ENCODE data around the gene BBIP1.
A peak's percentile ranks its signal among the peaks of the same experiment; 100 is the strongest.

BBIP1 gene

DNA sequence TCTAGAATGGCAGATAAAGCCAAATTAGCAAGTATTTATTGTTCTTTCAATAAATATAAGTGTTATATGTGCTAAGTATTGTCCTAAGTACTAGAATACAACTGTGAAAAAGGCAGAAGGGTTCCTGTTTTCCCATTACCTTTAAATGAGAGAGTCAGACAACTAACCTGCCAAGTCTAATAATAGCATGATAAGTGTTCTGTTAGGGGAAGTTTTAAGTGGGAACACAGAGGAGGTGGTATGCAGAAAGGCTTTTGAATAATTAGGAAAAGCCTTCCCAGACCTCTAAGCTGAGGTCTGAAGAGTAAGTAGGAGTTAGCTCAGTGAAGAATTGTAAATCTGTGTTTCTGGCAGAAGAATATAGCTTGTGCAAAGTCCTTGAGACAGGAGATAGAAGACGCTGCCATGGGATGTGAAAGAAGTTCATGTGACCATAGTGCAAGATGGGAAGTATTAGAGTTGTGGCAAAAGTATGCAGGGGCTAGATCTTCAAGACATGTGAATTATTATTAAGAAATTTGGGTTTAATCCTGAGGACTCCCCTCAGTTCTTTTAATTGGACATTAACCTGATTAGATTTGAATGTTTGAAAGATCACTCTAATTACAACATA lies 12.9 kb upstream of the BBIP1 start:
- H3K4me3 ChIP-seq (ENCODE audit: low read depth, low read length), result no peak overlapping the region
- TF ChIP-seq, protein P1, sequence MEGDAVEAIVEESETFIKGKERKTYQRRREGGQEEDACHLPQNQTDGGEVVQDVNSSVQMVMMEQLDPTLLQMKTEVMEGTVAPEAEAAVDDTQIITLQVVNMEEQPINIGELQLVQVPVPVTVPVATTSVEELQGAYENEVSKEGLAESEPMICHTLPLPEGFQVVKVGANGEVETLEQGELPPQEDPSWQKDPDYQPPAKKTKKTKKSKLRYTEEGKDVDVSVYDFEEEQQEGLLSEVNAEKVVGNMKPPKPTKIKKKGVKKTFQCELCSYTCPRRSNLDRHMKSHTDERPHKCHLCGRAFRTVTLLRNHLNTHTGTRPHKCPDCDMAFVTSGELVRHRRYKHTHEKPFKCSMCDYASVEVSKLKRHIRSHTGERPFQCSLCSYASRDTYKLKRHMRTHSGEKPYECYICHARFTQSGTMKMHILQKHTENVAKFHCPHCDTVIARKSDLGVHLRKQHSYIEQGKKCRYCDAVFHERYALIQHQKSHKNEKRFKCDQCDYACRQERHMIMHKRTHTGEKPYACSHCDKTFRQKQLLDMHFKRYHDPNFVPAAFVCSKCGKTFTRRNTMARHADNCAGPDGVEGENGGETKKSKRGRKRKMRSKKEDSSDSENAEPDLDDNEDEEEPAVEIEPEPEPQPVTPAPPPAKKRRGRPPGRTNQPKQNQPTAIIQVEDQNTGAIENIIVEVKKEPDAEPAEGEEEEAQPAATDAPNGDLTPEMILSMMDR (IDR thresholded peaks at IDR 0.05; ENCODE audit: insufficient read depth, low read depth, low read length, missing control alignments), result no peak
- DNase-seq (ENCODE audit: low read depth), result no peak

DNA sequence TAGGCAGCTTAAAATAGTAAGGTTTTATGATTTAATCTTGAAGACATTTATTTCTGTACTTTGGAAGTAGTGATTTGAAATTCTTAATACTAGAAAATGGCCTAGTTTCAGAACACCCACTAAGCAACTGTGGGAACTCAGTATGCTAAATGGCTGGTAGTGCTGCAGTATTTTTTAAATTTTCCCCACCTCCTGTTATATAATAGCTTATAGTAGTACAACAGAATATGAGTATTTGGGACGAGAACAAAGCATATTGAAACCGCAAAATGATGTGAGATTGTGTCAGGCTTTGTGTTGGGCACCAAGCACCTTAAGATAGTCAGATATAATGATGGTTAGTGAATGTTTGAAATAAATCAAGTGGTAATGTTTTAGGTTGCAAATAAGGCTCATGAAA lies 8.5 kb upstream of the BBIP1 start:
- H3K4me3 ChIP-seq (ENCODE audit: low read depth, low read length), result no peak overlapping the region
- TF ChIP-seq, protein P1 (IDR thresholded peaks at IDR 0.05; ENCODE audit: insufficient read depth, low read depth, low read length, missing control alignments), result no peak
- no peak for DNase-seq (ENCODE audit: low read depth)

DNA sequence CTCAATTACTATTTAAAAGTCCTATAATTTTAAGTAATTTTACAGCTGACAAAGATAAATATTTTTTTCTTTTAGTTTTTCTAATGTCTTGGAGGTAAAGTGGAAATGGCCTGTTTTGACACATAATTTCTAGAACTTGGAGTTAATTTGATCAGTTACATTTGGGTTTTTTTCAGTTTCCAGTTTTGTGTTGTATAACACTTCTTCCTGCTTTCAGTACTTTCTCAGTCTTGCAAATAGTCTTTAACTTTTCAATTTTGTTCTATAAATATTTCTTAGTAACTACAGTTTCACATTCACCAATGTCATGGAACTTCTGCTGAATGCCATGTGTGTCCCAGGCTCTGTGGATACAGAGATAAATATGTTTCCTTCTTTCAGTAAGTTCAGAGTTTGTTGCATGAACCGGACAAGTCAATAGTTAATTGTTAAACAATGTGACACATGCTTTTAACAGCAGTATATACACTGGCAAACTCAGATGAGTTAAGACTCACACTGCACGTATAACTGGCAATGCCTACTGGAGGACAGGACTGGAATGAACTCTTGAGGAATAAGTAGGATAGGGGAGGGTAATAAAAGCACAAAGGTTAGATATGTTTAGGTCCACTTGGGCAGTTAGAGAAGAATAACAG lies 5.0 kb upstream of the BBIP1 start:
- peak overlapping the region; percentile 34 for H3K4me3 ChIP-seq (ENCODE audit: low read depth, low read length)
- TF ChIP-seq, protein P1 (IDR thresholded peaks at IDR 0.05; ENCODE audit: insufficient read depth, low read depth, low read length, missing control alignments), result no peak
- peak; percentile 64 for DNase-seq (ENCODE audit: low read depth)

DNA sequence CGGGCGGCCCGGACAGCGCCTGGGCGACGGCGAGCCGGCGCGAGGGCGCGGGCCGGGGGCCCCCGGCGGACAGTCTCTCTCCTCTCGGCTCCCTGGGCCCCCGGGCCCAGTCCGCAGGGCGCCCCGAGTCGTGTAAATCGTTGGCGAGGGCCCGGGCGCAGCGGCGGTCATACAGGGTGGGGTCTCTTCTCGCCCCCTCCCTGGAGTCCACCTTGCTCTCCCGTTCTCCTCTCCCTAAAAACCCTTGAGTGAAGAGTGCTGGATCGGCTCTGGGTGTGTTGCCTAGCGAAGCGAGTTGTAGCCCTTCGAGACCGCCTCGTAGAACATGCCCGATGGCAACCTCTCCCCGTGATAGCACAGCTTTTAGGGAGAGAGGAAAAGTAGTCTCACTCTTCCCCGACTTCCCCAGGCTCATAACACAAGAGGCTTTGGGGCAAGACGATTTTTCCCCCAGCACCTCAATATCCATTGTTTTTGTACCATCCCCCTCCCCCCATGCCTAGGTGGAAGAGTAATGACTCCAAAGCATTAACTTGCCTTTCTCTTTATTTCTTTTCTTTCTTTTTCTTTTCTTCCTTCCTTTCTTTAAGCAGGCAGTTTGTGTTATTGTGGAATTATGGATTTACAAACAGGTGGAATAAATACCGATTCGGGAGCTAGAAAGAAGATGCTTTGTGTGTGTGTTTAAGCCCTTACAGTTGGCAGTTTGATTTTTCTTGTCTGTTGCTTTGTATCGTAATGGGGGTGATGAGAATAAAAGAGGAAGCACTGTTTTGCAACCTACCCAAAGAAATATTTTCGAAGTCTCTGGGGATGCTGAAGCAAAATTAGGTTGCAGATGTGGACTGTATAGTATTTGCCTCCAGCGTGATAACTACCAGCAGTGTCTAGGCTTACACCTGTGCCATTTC lies 1.2 kb upstream of the BBIP1 start:
- DNase-seq (ENCODE audit: low read depth), result peak; percentile 87
- peak overlapping the region; percentile 56 for H3K4me3 ChIP-seq (ENCODE audit: low read depth, low read length)
- TF ChIP-seq, protein P1 (IDR thresholded peaks at IDR 0.05; ENCODE audit: insufficient read depth, low read depth, low read length, missing control alignments), result no peak

DNA sequence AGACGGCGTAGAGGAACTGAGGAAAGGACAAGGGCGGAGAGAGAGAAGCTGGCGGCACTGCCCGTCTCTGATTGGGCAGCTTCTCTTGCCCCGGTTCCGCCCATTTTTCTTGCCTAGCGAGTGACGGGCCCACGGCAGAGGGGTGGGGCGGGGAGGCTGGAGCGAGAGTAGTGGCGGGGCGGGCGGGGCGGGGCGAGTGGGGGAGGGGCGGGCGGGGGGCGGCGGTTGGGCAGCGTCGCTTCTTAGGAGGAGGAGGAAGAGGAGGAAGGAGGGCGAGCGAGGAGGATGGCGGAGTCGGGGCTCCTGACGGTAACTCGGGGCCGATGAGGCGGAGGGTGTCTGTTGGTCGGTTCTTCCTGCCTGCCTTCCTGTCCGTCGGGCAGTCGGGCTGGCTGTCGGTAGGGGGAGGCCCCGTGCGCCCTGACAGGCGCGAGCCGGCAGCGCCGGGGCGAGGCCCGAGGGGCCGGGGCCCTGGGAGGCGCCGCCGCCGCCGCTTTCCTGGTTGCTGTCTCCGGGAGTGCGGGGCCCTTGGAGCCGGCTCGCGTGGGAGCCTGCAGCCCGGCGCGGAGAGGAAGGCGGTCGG lies 460 bp upstream of the BBIP1 start, which contains the start of gene SHOC2:
Gene SHOC2, plus strand, starts transcription at position 256 of the 583 bp plus-strand sequence. CDS start 44,755 bp downstream, outside the sequence.
- peak; percentile 100 for DNase-seq (ENCODE audit: low read depth)

DNA sequence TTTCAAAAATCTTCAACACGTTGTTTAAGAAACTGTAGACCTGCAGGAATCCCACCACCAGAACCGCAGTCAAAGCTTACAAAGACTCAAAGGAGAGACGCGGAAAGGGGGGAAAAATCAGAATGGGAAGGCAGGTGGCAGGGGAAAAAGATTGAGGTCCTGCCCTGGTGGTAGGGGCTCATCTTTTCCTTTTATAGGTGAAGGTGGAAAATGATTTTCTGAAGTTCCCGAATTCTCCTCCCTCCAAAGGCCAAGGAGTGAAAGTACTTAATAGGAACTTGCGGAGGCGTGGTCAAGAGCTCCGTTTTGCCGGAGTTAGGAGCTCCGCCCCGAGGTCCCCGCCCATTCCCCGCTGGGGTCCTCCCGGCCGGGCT lies 724 bp downstream of the BBIP1 start:
- peak overlapping the region; percentile 96 for H3K4me3 ChIP-seq (ENCODE audit: low read depth, low read length)
- no peak for DNase-seq (ENCODE audit: low read depth)
- TF ChIP-seq, protein P1 (IDR thresholded peaks at IDR 0.05; ENCODE audit: insufficient read depth, low read depth, low read length, missing control alignments), result no peak

More for the DNA sequence above, 460 bp upstream of the BBIP1 start, which contains the start of gene SHOC2:
- peak within 1 kb of the TSS; percentile 96 for H3K4me3 ChIP-seq (ENCODE audit: low read depth, low read length)
- TF ChIP-seq, protein P1 (IDR thresholded peaks at IDR 0.05; ENCODE audit: insufficient read depth, low read depth, low read length, missing control alignments), result peak; percentile 18
